ENCODE data around the gene KIAA1549.
"Not testable (repeated sequence)": the region's sequence is repeated elsewhere in the genome, so short reads cannot be mapped to it uniquely, and the experiment has no call there.

Gene KIAA1549

DNA sequence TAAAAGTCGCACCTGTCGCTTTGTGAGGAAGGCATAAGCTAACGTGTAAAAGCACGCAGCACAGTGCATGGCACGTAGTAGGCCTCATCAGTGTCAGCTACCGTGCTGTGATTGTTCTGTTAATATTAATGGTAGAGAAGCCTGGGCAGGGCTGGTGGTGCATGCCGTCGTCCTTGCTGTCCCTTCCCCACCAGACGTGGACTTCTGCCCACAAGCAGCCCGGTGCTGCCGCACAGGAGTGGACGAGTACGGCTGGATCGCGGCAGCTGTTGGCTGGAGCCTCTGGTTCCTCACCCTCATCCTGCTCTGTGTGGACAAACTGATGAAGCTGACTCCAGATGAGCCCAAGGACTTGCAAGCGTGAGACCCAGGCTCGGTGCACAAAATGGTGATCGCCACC is 178.5 kb downstream of the KIAA1549 start:
- DNase-seq, result no peak

DNA sequence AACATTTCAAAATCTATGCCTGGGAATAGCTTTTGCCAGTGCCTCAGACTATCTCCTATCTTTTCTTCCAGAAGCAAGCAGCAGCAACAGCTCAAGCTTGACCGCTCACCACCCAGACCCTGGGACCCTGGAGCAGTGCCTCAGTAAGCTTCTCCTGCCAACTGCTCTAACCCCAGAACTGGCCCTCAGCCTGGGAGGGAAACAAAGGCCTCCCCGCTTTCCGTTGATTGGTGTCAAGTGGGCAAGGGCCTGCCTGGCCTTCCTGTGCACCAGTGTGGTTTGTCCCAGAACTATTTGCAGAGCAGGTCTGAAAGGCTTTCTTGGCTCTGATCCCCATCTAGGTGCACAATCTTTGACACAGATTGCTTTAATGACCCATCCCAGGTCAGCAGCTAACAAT is 179.9 kb downstream of the KIAA1549 start:
- DNase-seq, result no peak

DNA sequence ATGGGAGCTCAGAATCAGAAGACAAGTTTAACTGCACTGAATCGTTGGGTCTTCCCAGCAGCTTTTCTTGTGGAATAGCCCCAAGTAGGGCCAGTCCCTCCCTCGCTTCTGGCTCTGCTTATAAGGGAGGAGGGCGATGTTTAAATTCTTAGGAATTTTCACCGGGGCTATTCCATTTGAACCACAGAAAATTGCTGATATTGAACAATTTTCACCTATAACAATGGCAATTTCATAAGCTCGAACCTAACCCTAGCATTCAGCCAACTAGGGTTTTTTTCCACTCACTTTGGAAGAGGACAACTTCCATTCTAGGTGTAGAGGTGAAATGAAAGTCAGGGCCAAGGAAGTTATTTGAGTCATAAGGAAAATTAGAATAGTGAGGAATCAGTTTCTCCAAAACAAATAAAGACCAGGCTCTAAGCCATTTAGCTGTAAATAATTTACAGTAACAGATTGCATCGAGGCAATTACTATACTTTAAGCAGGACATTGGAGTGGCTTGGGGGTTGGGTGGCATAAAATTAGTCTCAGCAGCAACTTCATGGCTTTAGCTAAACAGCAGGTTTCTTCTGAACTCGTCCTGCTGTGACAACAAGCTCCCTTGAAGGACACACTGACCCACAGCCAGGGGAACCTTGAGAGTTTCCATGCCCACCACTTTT is 181.7 kb downstream of the KIAA1549 start:
- DNase-seq, result no peak

DNA sequence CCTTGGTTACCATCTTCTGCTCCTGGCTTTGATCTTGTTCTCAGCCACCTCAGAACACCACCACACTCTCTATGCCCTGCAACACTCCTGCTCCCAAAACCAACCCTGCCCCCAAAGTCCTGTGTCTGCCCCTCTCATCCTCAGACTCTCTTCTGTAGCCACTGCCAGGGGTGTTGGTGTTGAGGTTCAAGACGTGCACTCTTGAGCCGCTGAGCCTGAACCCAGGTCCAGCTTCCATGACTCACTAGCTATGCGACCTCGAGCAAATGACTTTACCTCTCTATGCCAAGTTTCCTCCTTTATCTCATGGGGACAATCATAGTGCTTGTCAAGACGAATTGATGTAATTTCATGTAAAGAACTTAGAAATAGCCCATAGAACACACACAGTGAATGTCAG is 182.4 kb downstream of the KIAA1549 start:
- no peak for DNase-seq

DNA sequence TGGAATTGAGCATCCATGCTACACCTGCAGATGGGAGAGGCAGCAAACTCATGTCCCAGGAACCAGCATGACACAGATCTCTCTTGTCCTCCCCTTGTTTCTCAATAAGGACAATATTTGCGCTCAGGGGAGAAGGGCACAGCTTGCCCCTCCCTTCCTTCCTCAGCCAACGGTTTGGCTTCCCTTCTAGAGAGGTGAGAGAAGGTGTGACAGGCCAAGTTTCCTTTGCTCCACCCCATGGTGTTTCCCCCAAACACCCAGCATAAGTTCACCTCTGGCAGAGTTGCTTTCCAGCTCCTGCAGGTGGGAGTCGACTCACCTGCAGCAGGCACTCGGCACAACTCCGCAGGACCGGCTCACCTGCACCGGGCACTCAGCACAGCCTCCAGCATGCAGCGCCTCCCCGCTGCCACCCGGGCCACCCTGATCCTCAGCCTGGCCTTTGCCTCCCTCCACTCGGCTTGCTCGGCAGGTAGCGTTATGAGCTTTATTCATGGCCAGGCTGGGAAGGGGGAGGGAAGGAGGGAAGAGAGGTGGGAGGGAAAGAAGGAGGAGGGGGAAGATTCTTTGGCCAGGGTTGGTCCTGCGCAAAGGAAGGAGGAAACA is 183.4 kb downstream of the KIAA1549 start, which contains the start of the genes ATP6V0A4 and TMEM213:
Gene ATP6V0A4, minus strand, starts transcription at position 482 of the 606 bp plus-strand sequence. CDS start 26,949 bp downstream, outside the sequence.
Gene TMEM213, plus strand, starts transcription at position 280 of the 606 bp plus-strand sequence. Its CDS starts 111 bp downstream, at position 391.
- no peak for DNase-seq

DNA sequence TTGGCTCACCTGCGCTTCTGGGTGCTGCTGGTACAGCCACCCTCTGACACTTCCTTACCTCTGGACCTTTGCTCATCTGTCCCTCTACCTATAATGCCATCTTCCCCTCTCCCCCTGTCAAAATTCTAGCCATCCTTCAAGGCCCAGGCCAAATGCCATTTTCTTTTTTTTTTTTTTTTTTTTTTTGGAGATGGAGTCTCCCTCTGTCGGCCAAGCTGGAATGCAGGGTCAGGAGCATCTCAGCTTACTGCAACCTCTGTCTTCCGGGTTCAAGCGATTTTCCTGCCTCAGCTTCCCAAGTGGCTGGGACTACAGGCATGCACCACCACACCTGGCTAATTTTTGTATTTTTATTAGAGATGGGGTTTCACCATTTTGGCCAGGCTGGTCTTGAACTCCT is 184.1 kb downstream of the KIAA1549 start:
- not testable (repeated sequence) for DNase-seq

DNA sequence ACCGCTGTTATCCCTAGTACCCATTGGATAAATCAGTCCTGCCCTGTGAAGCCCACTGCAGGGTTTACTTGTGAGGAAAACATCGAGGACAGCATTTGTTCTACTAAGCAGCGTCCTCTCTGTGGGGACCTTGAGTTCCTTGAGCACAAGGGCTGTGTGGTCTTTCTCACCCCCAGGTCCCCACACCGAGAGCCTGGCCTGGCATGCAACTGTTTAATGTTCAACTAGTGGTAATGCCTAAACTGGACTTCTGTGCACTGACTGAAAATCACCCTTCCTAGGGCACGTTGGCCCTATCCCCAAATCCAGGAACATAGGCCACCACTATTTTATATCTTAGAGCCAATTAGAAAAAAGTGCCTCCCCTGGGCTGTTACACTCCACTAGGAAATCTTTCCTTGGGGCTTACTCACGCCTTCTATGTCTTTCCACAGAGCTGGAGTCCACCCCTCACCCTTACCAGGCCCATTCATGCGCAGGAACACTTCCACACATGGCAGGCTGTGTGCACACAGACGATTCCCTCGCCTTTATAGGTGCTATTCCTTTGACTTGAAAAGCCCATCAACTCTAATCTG is 185.1 kb downstream of the KIAA1549 start:
- DNase-seq, result no peak

DNA sequence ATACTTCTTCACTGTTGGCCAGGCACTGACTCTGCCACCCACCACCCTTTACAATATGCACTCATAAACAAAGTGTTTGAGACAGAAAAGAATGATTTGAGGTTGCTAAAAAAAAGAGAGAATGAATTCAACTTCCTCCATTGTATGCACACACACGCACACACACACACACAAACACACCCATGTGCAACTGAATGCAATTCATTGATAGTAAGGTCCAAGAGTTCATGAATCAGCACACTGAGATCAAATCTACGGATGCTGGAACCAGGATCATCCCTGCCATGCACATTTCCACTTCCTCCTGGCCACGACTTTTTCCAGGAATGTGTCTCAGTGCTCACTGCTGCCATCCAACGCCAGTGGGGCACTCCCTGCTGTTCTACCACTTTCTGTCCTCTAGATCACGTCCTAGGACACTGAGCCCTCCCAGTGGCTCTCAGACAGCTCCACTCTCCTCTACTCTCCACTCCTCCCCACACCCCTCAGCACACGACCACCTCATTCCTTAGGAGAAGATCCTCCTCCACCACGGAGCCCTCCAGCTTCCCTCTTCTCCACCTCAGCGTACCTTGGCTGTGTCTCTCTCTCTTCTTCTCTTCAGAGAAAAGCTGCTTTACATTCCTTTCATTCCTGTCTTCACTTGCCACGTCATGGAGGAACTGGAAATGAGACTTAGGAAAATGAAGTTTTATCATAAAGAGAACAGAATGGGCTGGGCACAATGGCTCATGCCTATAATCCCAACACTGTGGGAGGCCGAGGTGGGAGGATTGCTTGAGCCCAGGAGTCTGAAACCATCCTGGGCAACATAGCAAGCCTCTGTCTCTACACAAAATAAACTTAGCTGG is 195.4 kb downstream of the KIAA1549 start:
- DNase-seq, result no peak

DNA sequence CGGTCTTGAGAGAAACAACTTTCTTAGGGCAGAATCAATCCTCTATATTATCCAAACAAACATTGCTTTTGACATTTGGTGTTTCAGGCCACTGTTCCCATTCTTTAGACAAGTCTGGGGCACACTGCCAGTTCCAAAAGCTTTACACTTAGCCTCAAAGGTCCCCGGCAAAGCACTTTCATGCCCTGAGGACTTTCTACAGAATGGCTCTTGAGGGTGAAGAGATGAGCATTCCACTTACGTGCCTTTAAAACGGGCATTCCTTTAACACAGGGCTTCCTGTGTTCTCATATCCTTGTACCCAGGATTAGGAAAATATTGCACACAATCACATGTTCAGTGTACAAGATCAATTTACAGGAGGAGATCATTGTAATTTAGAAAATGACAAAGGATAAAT is 196.5 kb downstream of the KIAA1549 start:
- no peak for DNase-seq

Measured in SHP77 treated with DMSO at 0.1 percent for 48 hours (cell line).